HG02970 (cell line): Measurements from ENCODE around the gene TSPEAR.
"Not testable (repeated sequence)": the region's sequence is repeated elsewhere in the genome, so short reads cannot be mapped to it uniquely, and the experiment has no call there.

Source experiments
- ATAC-seq: cut with Tn5 transposase; IDR thresholded peaks from one replicate; pipeline ENCODE4 v1.9.1; 2021; ENCODE audit warnings: mild to moderate bottlenecking, moderate library complexity, moderate number of reproducible peaks; ENCODE audit not compliant: unreplicated experiment, low FRiP score

The TSPEAR gene

DNA sequence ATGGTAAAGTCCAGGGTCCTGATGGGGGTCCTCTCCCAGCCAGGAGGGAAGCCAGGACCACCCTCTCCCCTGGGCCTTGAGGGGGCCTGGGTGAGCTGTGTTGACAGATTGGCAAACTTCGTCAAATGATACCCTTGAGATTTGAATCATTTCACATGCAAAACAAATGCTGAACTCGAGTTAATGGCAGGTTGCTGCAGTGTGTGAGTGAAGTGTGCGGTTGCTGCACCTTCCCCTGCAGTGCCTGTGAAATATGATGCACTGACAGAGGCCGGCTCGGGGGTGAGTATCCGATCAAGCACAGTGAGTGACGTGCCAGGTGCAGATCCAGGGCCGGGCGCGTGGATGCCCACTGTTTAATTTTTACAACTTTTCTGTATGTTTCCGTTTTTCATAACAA, 23.7 kb downstream of the TSPEAR start:
- no peak for ATAC-seq

DNA sequence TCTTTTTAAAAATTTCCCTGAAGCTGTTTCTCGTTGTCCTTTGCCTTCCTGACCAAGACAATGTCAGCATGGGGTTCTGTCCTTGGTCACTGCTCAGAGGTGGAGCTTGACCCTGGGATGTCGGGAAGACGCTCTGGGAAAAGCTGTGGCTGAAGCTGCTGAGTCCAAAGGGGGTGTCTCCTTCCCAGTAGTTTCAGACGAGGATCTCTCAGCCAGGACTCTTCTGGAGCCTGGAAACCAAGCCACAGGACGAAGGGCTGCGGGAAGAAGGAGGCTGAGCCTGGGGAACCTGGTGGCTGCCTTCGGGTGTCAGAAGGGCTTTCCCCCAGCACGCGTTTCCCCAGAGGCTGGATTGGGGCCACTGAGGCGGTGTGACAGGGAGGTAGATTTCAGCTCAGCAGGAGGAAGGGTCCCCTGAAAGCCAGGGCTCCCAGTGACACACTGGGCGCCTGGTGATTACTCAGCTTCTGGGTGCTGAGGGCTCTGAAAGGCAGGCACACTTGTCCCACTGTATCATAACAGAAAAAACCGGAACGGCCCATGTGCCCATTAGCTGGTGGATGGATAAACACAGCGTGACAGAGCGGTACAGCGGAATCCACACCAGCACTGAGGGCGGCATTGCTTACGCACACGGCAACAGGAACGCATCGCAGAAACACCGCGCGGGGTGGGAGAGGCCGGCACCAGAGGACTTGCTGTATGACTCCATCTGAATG, 24.4 kb downstream of the TSPEAR start:
- no peak for ATAC-seq

DNA sequence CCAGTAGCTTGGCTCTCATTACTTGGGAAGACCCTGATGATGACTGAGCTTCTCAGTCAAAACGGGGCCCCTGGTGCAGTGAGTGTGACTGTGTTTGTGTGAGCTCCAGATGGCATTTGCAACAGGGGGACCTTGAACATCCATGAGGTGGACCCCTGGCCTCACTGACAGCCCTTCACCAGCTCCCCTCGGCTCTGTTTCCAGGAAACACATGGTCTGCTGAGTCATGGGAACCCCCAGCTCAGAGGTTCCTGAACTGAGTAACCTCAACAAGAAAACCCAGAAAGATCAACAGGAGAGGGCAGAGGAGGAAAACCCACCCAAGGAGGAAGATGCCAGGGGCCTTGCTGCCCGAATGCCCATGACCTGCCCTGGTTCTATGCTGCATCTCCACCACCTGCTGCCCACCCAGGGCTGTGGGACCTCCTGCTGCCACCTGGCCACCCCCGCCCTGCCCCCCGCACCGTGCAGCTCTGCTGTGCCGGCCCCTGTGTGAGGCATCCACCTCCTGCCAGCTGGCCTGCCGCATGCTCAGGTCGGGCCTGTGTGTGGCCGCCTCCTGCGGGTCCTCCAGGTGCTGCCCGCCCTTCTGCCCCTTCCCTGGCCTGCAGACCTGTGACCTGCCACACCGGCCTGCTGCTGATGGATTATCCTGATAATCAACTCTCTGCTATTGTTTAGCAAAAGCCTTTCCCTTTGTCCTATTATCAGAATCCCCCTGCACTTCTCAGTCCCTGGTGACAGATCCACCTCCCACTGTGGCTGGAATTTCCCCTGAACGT, 25.2 kb downstream of the TSPEAR start:
- ATAC-seq = no peak

DNA sequence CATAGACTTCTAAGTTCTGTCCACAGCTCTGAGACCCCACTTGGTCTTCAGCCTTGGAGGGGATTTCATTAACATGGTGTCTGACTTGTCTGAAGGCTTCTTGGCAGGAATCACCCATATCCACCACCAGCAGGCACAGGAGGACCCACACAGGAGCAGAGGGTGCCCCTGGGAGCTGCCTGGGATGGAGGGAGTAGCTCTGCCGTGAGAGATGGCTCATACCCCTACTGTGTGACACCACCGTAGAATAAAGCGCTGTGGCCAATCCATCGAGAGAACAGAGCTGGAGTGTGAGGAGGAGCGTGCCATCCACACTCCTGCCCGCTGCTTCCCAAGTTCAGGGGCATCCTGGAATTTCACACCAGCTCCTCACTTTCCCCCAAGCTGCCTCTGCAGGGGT, 26.3 kb downstream of the TSPEAR start:
- ATAC-seq = not testable (repeated sequence)

DNA sequence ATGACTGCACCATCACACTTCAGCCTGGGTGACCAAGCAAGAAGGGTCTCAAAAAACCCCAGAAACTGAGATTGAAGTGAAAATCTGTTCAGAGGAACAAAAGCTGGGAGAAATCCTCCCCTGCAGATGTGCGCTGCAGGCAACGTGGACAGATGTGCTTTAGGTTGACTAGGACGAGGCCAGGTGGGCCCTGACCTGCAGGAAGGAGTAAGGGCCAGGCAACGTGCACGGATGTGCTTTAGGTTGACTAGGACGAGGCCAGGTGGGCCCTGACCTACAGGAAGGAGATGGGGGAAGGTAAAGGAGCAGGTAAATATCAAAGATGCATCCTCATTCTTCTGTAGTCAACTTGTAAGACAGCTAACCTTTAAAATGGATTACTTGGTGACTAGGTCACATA, 26.9 kb downstream of the TSPEAR start:
- ATAC-seq = no peak

DNA sequence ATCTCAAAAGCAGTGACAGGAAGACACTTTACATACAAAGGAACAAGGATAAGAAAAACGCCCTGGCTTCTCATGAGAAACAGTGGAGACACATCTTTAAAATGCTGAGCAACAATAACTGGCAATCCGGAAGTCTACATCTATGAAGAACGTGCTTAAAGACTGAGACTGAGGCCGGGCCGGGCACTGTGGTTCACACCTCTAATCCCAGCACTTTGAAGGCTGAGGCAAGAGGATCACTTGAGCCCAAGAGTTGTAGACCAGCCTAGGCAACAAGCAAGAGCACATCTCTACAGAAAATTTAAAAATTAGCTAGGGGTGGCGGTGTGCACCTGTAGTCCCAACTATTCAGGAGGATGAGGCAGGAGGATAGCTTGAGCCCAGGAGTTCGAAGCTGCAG, 27.3 kb downstream of the TSPEAR start:
- no peak for ATAC-seq

DNA sequence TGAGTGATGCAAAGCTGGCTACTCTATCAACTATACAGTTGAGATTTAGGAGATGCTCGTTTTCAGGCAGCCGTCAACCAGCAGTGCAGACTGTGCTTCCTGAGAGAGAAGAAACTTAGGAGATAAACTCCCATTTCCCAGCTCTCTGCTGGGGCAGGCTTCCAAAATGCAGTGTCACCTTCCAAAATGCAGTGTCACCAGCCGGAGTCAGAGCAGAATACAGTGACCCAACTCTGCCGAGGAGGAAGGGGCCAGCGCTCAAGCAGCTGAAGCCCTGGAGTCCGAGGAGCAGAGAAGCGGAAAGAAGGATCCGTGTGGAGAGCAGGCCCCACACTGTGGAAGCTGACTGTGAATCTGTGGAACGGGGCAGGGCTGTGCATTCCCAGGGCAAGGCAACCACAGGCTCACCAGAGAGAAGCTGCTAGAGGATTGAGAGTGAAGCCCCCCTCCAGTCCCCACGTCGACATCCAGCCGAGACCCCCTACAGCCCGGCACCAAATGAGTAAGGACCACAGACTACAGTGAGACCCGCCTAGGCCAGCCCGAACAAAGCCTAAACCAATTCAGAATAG, 28.7 kb downstream of the TSPEAR start:
- ATAC-seq = no peak

DNA sequence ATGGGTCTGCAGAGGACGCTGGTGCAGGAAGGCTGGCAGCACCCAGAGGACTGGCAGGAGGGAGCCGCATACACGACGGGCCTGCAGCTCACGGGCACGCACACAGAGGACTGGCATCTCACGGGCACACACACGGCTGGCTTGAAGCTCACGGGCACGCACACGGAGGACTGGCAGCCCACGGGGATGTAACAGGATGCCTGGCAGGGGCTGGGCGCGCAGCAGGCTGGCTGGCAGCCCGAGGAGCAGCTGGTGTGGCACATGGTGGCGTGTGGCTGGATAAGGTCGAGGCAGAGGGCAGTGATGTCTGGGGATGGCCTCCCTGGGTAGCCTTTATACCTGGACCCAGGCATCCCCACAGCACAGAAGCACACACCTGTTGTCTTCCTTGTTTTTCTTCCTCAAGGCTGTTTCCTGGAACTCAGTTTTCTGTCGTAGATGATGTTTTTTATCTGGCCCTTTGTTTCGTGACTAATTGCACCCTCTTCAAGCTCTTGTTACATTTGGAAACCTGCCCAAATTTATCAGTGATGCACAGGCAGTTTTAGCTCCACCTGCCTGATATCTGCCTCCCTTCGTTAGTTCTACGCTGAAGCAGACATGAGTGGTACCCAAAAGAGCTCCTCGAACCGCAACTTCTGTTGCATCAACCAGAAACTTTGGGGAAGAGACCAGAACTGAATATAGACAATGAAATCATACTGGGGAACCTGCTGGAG, 29.4 kb downstream of the TSPEAR start, which contains the start of gene KRTAP12-1:
KRTAP12-1 (minus strand) TSS at position 303 of the 719 bp plus-strand sequence; CDS start at position 263, 40 bp downstream.
- ATAC-seq = no peak

DNA sequence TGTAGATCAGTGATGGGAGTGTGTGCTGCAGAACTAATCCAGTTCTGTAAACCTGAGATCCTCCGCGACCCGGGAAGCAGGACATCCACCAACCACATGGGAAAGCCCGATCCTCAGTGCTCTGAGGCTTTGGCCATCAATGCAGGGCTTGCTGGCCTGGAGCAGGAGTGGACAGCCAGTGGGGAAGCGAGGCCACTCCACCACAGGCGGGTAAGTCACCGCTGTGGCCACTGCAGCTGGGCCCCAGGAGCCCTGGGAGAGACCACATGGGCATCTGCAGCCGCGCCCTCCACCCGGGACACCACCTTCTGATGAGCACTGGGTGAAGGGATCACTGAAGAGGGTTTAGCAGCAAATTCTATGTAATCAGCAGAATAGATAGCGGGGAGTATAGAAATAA, 30.2 kb downstream of the TSPEAR start:
- no peak for ATAC-seq

DNA sequence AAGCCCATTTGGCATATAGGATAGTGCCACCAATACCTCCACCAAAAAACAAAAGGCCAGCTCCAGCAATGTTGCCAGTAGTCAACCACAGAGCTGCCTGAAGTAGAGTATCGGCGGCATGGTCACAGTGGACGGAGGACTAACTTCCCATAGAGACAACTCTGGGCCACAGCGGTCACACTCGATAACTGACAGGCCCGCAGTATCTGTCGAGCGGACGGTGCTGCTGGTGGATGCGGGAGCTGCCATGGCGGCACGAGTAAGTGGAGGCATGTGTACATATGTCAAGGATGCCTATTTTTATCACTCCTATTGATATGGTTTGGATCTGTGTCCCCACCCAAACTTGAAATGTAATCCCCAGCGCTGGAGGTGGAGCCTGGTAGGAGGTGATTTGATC, 33.5 kb downstream of the TSPEAR start:
- ATAC-seq = no peak

DNA sequence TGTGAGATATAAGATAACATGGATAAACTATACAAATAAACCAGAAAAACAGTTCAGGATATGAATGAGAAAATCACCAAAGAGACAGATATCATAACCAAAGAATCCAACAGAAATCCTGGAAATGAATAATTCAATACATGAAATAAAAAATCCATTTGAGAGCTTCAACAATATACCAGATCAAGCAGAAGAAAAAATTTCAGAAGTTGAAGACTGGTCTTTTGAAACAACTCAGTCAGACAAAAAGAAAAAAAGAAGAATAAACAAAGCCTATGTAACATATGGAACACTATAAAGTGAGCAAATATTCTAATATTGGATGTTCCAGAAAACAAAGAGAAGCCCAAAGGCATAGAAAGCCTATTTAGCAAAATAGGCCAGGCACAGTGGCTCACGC, 39.5 kb downstream of the TSPEAR start:
- ATAC-seq = no peak

DNA sequence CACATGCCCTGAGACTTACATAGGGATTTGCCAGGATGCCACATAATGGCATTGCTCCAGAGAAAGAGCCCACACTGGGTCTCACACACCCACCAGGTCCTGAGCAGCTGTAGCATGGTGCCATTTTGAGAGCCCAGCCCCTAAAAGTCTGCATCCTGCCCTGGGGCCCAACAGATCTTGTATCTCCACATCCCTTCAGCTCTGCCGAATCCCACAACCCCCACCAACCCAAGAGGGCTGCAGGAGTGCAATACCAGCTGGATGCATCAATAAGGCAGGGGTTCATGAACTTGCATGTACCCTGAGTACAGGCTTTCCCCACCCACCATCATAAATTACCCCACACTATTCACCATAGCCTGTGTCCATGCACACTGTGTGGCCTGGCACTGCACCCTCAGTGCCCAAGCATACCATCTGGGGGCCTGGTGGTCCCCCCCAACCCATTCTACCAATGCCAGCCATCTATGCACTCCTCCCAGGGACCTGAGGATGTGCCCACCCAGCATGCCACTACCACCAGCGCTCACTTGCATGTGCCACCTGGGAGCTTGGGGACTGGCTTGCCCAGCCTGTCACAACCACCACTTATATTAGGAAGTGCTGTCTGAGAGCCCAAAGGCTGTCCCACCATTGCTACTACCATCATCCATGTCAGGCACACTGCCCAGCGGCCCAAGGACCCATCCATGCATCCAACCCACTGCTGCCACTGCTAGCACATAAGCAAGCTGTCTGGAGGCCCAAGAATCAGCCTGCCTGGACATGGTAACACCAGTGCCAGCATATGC, 40.5 kb downstream of the TSPEAR start:
- ATAC-seq = no peak

DNA sequence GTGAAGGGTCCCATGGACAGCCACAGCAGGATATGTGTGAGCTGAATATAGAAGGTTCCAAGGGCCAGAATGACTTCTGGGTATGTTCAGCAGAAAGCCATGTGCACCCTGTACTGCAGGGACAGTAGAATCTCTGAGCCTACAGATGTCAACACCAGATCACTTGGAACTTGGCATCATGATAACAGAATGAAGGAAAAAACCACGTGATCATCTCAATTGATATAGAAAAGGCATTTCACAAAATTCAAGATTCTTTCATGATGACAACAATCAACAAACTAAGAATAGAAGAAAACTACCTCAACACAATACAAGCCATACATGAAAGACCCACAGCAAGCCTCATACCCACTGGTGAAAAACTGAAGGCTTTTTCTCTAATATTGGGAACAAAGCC, 43.8 kb downstream of the TSPEAR start:
- ATAC-seq = no peak

DNA sequence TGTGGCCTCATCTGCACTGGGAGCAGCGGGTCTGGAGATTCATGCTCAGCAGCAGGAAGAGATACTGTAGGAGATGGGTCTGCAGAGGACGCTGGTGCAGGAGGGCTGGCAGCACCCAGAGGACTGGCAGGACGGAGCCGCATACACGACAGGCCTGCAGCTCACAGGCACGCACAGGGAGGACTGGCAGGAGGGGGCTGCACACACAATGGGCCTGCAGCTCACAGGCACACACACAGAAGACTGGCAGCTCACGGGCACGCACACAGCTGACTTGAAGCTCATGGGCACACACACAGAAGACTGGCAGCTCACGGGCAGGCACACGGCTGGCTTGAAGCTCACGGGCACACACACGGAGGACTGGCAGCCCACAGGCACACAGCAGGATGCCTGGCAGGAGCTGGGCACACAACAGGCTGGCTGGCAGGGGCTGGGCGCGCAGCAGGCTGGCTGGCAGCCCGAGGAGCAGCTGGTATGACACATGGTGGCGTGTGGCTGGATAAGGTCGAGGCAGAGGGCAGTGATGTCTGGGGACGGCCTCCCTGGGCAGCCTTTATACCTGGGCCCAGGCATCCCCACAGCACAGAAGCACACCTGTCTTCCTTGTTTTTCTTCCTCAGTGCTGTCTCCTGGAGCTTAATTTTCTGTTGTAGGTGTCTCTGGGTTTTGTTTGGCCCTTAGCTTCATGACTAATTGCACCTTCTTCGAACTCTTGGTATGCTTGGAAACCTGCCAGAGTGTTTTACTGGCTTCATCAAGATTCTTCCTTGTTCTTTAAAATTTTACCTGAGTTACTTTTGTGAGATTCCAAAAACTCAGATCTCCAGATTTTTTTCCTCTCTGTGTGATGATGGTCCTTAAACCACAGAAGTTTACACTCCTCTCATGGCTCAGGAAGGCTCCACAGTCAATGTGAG, 44.7 kb downstream of the TSPEAR start, which contains the start of gene KRTAP12-2:
KRTAP12-2 (minus strand) TSS at position 527 of the 920 bp plus-strand sequence; CDS start at position 486, 41 bp downstream.
- no peak for ATAC-seq

DNA sequence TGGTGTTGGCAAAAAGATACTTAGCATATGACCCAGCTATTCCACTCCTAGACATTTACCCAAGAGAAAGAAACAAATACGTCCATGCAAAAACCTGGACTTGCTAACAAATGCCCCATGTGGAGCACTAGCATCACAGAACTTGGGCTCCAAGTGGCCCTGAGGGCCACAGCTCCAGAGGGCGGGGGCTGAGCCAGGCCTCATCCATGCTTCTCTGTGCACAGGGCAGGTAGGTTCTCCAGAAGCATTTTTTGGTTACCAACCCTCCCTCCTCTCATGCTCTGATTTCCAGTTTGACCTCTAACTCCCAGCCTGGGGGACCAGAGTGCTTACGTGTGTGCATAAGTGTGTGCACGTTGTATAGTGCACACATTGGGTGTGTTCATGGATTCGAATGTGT, 46.7 kb downstream of the TSPEAR start:
- ATAC-seq = no peak

DNA sequence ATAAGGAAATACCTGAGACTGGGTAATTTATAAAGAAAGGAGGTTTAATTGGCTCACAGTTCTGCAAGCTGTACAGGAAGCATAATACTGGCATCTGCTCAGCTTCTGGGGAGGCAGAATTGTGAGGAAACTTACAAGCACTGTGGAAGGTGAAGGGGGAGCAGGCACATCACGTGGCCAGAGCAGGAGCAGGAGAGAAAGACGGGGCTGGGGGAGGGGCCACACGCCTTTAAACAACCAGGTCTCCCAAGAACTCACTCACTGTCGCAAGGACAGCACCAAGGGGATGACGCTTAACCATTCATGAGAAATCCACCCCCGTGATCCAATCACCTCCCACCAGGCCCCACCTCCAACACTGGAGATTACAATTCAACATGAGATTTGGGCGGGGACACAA, 49.8 kb downstream of the TSPEAR start:
- not testable (repeated sequence) for ATAC-seq

DNA sequence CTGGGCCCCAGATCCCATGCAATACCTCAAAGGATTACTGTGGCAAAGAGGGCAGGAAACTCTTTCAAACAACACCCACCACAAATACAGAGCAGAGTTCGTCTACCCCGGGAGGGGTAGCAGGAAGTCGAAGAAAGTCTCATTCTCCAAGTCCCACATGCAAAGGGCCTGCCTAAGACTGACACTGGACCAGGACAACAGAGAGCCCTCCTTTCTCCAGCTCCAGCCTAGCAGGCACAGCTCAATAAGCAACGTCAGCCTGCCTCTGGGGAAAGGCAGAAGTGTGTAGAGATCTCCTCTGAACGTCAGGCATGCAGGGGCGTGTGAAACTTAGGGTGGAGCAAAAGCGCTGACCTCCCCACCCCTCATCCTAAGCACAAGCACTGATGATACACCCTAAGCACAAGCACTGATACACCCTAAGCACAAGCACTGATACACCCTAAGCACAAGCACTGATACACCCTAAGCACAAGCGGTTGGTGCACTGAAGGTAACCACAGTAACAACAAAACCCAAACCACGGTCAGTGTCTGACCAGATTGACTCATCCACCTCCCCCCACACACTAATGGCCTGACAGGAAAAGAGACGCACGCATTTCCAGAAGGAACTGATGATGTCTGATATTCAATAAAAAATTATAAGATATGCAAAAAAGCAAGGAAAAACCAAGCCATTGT, 52.3 kb downstream of the TSPEAR start:
- ATAC-seq = no peak

DNA sequence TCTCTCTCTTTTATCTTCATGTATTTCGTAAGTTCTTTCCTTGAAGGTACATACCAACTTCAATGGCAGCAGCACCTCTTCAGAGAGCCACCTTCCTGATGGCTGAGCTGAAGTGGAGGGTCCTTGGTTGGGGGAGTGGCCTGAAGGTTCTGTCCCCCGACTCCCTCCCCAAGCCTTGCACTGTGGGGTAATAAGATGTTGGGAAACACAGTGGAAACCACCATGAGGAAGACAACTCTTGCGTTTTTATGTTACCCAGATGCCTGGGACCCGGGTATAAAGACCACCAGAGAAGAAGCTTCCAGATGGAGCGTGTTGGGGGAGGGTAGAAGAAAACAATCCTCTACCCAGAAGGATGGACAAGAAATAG, 52.8 kb downstream of the TSPEAR start:
- no peak for ATAC-seq
